Fibroblast of pulmonary artery (primary cell): ENCODE results near the gene GJE1.
"Not testable (repeated sequence)": the region's sequence is repeated elsewhere in the genome, so short reads cannot be mapped to it uniquely, and the experiment has no call there.

Experiments used
- DNase-seq: peaks from one replicate; pipeline ENCODE4 v3.0.0-alpha.2; 2010; ENCODE audit warnings: low read depth
- H3K4me3 ChIP-seq: replicated peaks from 2 replicates; pipeline ENCODE4 v1.5.1; 2011; ENCODE audit warnings: low read depth, mild to moderate bottlenecking, control low read depth, low read length, moderate library complexity
- TF ChIP-seq, protein P1 (sequence below): IDR thresholded peaks from 2 replicates; pipeline ENCODE4 v1.5.1; 2011; ENCODE audit warnings: mild to moderate bottlenecking, control low read depth, low read length, inconsistent platforms; ENCODE audit errors: missing control alignments

Gene GJE1

GRCh38 chr6:142118925-142119324 lies 13.8 kb upstream of the GJE1 start:
- DNase-seq: peak; percentile 18
- TF ChIP-seq, protein P1, sequence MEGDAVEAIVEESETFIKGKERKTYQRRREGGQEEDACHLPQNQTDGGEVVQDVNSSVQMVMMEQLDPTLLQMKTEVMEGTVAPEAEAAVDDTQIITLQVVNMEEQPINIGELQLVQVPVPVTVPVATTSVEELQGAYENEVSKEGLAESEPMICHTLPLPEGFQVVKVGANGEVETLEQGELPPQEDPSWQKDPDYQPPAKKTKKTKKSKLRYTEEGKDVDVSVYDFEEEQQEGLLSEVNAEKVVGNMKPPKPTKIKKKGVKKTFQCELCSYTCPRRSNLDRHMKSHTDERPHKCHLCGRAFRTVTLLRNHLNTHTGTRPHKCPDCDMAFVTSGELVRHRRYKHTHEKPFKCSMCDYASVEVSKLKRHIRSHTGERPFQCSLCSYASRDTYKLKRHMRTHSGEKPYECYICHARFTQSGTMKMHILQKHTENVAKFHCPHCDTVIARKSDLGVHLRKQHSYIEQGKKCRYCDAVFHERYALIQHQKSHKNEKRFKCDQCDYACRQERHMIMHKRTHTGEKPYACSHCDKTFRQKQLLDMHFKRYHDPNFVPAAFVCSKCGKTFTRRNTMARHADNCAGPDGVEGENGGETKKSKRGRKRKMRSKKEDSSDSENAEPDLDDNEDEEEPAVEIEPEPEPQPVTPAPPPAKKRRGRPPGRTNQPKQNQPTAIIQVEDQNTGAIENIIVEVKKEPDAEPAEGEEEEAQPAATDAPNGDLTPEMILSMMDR: no peak
- no peak overlapping the region for H3K4me3 ChIP-seq

- TF ChIP-seq, protein P1: no peak
- no peak overlapping the region for H3K4me3 ChIP-seq
- no peak for DNase-seq
Measured at GRCh38 chr6:142121342-142121741, 11.4 kb upstream of the GJE1 start.

GRCh38 chr6:142130814-142131213 lies 1.9 kb upstream of the GJE1 start:
- no peak for DNase-seq
- TF ChIP-seq, protein P1: no peak
- no peak overlapping the region for H3K4me3 ChIP-seq

DNA sequence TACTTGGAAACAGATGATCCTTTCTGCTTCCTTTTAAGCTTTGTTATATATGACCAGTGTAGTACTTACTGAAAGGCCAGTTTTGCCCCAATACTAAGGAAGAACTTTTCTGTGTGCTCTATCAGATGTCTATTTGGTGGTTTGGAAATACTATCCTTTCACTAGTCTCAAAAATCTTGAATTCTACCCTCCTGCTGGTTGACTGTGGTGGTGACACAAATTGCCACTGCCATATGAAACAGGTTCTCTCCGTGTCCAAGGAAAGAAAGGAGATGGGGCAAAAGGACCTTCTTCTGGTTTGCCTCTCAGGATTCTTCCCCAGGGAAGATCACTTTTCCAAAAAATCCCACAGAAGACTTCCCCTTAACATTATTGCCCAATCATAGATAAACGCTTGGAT lies 6.2 kb downstream of the GJE1 start:
- TF ChIP-seq, protein P1: no peak
- DNase-seq: no peak
- H3K4me3 ChIP-seq: no peak overlapping the region

DNA sequence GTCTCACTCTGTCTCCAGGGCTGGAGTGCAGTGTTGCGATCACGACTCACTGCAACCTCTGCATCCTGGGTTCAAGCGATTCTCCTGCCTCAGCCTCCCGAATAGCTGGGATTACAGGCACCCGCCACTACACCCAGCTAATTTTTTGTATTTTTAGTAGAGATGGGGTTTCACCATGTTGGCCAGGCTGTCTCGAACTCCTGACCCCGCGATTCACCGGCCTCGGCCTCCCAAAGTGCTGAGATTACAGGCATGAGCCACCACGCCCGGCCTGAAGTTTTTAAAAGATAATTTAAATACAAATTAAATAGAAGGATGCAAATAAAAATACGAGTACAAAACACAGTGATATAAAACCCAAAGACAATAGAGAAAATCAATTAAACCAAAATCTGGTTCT lies 8.8 kb downstream of the GJE1 start:
- DNase-seq, H3K4me3 ChIP-seq: not testable (repeated sequence)

GRCh38 chr6:142146828-142147662 lies 14.3 kb downstream of the GJE1 start, which contains the start of the genes NMBR and VTA1:
NMBR (minus strand) TSS chr6:142147122; CDS start chr6:142088658, 58,464 bp downstream.
VTA1 (plus strand) TSS chr6:142147263; CDS start chr6:142147288, 25 bp downstream.
- H3K4me3 ChIP-seq: peak within 1 kb of the TSS; percentile 73
- peak; percentile 100 for DNase-seq
- TF ChIP-seq, protein P1: peak; percentile 88

GRCh38 chr6:142152746-142153145 lies 20.0 kb downstream of the GJE1 start:
- DNase-seq: peak; percentile 54

More at GRCh38 chr6:142152746-142153145, 20.0 kb downstream of the GJE1 start:
- H3K4me3 ChIP-seq: no peak overlapping the region
- TF ChIP-seq, protein P1: no peak
